OCI-LY1 (cell line): ENCODE results near the gene UBE2L6.

Source experiments
- H2AFZ ChIP-seq: fragments of 200-600 bp; sonication (generic), shearing (Covaris generic); 2 replicates; pipeline ENCODE4 v1.6.0; 2014; ENCODE audit warnings: antibody characterized with exemption, mild to moderate bottlenecking, low read length
- H3F3A ChIP-seq: fragments of 200-600 bp; sonication (generic), shearing (Covaris generic); 2 replicates; pipeline ENCODE4 v1.6.0; 2014; ENCODE audit warnings: mild to moderate bottlenecking, antibody characterized with exemption, low read length, moderate library complexity; ENCODE audit not compliant: insufficient read depth
- H3K27ac ChIP-seq: fragments of 200-600 bp; sonication (generic); 2 replicates; pipeline ENCODE4 v1.5.1; 2014; ENCODE audit warnings: low read length, mixed run types, mild to moderate bottlenecking, low read depth; ENCODE audit not compliant: poor library complexity, severe bottlenecking
- H3K27me3 ChIP-seq: fragments of 200-600 bp; sonication (generic); 2 replicates; pipeline ENCODE4 v1.6.0; 2014; ENCODE audit warnings: antibody characterized with exemption, mild to moderate bottlenecking, low read length, moderate library complexity; ENCODE audit not compliant: insufficient read depth
- H3K36me3 ChIP-seq: fragments of 200-600 bp; sonication (generic); 2 replicates; pipeline ENCODE4 v1.6.1; 2014; ENCODE audit warnings: mild to moderate bottlenecking, antibody characterized with exemption, low read length, moderate library complexity, mixed read lengths; ENCODE audit not compliant: insufficient read depth
- H3K4me1 ChIP-seq: fragments of 200-600 bp; sonication (generic); 2 replicates; pipeline ENCODE4 v1.5.1; 2014; ENCODE audit warnings: mild to moderate bottlenecking, low read length, moderate library complexity; ENCODE audit not compliant: insufficient read depth, severe bottlenecking
- H3K4me2 ChIP-seq: fragments of 200-600 bp; sonication (generic), shearing (Covaris generic); 2 replicates; pipeline ENCODE4 v1.6.1; 2014; ENCODE audit warnings: low read length
- H3K4me3 ChIP-seq: fragments of 200-600 bp; sonication (generic); 2 replicates; pipeline ENCODE4 v1.5.1; 2014; ENCODE audit warnings: low read length, low read depth, mild to moderate bottlenecking, mixed read lengths; ENCODE audit not compliant: poor library complexity, severe bottlenecking
- H3K79me2 ChIP-seq: fragments of 200-600 bp; shearing (Covaris generic); 2 replicates; pipeline ENCODE4 v1.6.1; 2016; ENCODE audit warnings: mixed run types, low read length, mixed read lengths; ENCODE audit not compliant: insufficient read depth
- H3K9ac ChIP-seq: fragments of 200-600 bp; sonication (generic), shearing (Covaris generic); 2 replicates; pipeline ENCODE4 v1.6.1; 2014; ENCODE audit warnings: mild to moderate bottlenecking, low read length, mixed read lengths
- H3K9me2 ChIP-seq: fragments of 200-600 bp; sonication (generic), shearing (Covaris generic); 2 replicates; pipeline ENCODE4 v1.6.1; 2014; ENCODE audit warnings: low read depth, mild to moderate bottlenecking, low read length, mixed read lengths
- H3K9me3 ChIP-seq: fragments of 200-600 bp; shearing (Covaris generic); 2 replicates; pipeline ENCODE4 v1.6.1; 2014; ENCODE audit warnings: low read length, mixed read lengths
- H4K20me1 ChIP-seq: fragments of 200-600 bp; sonication (generic), shearing (Covaris generic); 2 replicates; pipeline ENCODE4 v1.6.0; 2016; ENCODE audit warnings: mild to moderate bottlenecking, low read length; ENCODE audit not compliant: insufficient read depth
- CTCF ChIP-seq: fragments of 200-600 bp; sonication (generic), shearing (Covaris generic); IDR thresholded peaks from 2 replicates; pipeline ENCODE4 v1.5.1; 2017; ENCODE audit warnings: mild to moderate bottlenecking, antibody characterized with exemption, low read length, moderate library complexity, mixed read lengths
- EZH2 ChIP-seq: fragments of 200-600 bp; sonication (generic), shearing (Covaris generic); IDR thresholded peaks from 2 replicates; pipeline ENCODE4 v1.8.0; 2017; ENCODE audit warnings: borderline replicate concordance, mixed run types, mild to moderate bottlenecking, antibody characterized with exemption, low read length, moderate library complexity, mixed read lengths

Gene UBE2L6

GRCh38 chr11:57516061-57516443 lies 51.4 kb downstream of the UBE2L6 start:
- peak overlapping the region; percentile 88 for H3K4me2 ChIP-seq
- H3K9ac ChIP-seq, result peak overlapping the region; percentile 82
- no peaks in the 10 kb centered on the region for H3K9me3 ChIP-seq
- H3K9me2 ChIP-seq, result no peaks in the 10 kb centered on the region
- H4K20me1 ChIP-seq, result no peaks in the 10 kb centered on the region
- peak overlapping the region; percentile 73 for H2AFZ ChIP-seq
- no peaks in the 10 kb centered on the region for H3F3A ChIP-seq
- H3K36me3 ChIP-seq, result peaks cover 6% of the 10 kb centered on the region; the same call in 1 of the 2 replicates
- H3K27ac ChIP-seq, result peak overlapping the region; percentile 8
- H3K4me3 ChIP-seq, result peak overlapping the region; percentile 83
- H3K79me2 ChIP-seq, result no peaks in the 10 kb centered on the region
- TF ChIP-seq EZH2 (no peak), CTCF (no peak)
- H3K27me3 ChIP-seq, result no peaks in the 10 kb centered on the region
- peaks cover 33% of the 10 kb centered on the region for H3K4me1 ChIP-seq

- peaks cover 33% of the 10 kb centered on the region for H3K4me1 ChIP-seq
- no peaks in the 10 kb centered on the region for H4K20me1 ChIP-seq
- TF ChIP-seq EZH2, result no peak
- peak; percentile 15; the same call in 1 of the 2 replicates for TF ChIP-seq CTCF
- H3K27me3 ChIP-seq, result no peaks in the 10 kb centered on the region
- H3K4me3 ChIP-seq, result peak within 1 kb of the TSS; percentile 83
- peak within 1 kb of the TSS; percentile 73 for H2AFZ ChIP-seq
- H3K9me2 ChIP-seq, result no peaks in the 10 kb centered on the region
- H3K9ac ChIP-seq, result peak within 1 kb of the TSS; percentile 82
- H3K27ac ChIP-seq, result peak within 1 kb of the TSS; percentile 77
- H3K79me2 ChIP-seq, result no peaks in the 10 kb centered on the region
- H3K9me3 ChIP-seq, result no peaks in the 10 kb centered on the region
- H3K36me3 ChIP-seq, result peaks cover 6% of the 10 kb centered on the region; the same call in 1 of the 2 replicates
- H3K4me2 ChIP-seq, result peak within 1 kb of the TSS; percentile 88
- no peaks in the 10 kb centered on the region for H3F3A ChIP-seq
Measured at GRCh38 chr11:57515332-57516060, 52.0 kb downstream of the UBE2L6 start, which contains the start of gene SLC43A1. Gene SLC43A1 (minus strand): TSS chr11:57515702. CDS start chr11:57514111, 1,591 bp downstream.

- peak overlapping the region; percentile 83 for H3K4me3 ChIP-seq
- peaks cover 6% of the 10 kb centered on the region; the same call in 1 of the 2 replicates for H3K36me3 ChIP-seq
- H3K9ac ChIP-seq, result peak overlapping the region; percentile 82
- peaks cover 33% of the 10 kb centered on the region for H3K4me1 ChIP-seq
- no peaks in the 10 kb centered on the region for H3F3A ChIP-seq
- TF ChIP-seq EZH2 (no peak), CTCF (no peak)
- H3K9me3 ChIP-seq, result no peaks in the 10 kb centered on the region
- no peaks in the 10 kb centered on the region for H4K20me1 ChIP-seq
- no peaks in the 10 kb centered on the region for H3K27me3 ChIP-seq
- H3K4me2 ChIP-seq, result peak overlapping the region; percentile 88
- no peaks in the 10 kb centered on the region for H3K79me2 ChIP-seq
- no peak overlapping the region for H2AFZ ChIP-seq
- peak overlapping the region; percentile 77 for H3K27ac ChIP-seq
- no peaks in the 10 kb centered on the region for H3K9me2 ChIP-seq
Measured at GRCh38 chr11:57514538-57515331, 52.7 kb downstream of the UBE2L6 start.
